ENCODE data around the gene MSTN.
"Not testable (repeated sequence)": the region's sequence is repeated elsewhere in the genome, so short reads cannot be mapped to it uniquely, and the experiment has no call there.

MSTN gene

GRCh38 chr2:190036071-190036470 is 26.5 kb downstream of the MSTN start:
- Histone ChIP-seq H3K27ac (ENCODE audit: low read length) (no peak overlapping the region), H3K4me3 (ENCODE audit: low read length) (no peak overlapping the region), H3K27me3 (ENCODE audit: control insufficient read depth, insufficient read depth, low read length) (no peaks in the 10 kb centered on the region), H3K4me1 (ENCODE audit: control insufficient read depth, insufficient read depth, low read length) (no peaks in the 10 kb centered on the region), H3K36me3 (ENCODE audit: control insufficient read depth, insufficient read depth, low read length) (no peaks in the 10 kb centered on the region), H3K9me3 (ENCODE audit: control insufficient read depth, insufficient read depth, low read length) (no peaks in the 10 kb centered on the region)
- WGBS (ENCODE audit: insufficient coverage, insufficient read length), result no CpG with 5 or more reads among the region's 2 CpGs
- DNase-seq (ENCODE audit: low read depth, low spot score), result no peak

DNA sequence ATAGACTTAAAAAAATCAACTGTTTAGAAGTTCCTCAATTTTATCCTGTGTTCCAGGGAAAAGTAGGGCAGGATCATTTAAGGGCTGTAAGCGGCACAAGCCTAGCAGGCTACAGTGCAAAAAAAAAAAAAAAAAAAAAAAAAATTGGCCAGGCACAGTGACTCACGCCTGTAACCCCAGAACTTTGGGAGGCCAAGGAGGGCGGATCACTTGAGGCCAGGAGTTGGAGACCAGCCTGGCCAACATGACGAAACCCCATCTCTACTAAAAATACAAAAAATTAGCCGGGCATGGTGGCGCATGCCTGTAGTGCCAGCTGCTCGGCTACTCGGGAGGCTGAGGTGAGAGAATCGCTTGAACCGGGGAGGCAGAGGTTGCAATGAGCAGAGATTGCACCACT is 28.1 kb downstream of the MSTN start:
- DNase-seq (ENCODE audit: low read depth, low spot score); H3K27ac ChIP-seq (ENCODE audit: low read length); H3K4me1 ChIP-seq (ENCODE audit: control insufficient read depth, insufficient read depth, low read length); H3K27me3 ChIP-seq (ENCODE audit: control insufficient read depth, insufficient read depth, low read length); H3K4me3 ChIP-seq (ENCODE audit: low read length); H3K36me3 ChIP-seq (ENCODE audit: control insufficient read depth, insufficient read depth, low read length); H3K9me3 ChIP-seq (ENCODE audit: control insufficient read depth, insufficient read depth, low read length): not testable (repeated sequence)
- no CpG with 5 or more reads among the region's 10 CpGs for WGBS (ENCODE audit: insufficient coverage, insufficient read length)

GRCh38 chr2:190031969-190032618 is 30.4 kb downstream of the MSTN start:
- no peak overlapping the region for H3K27ac ChIP-seq (ENCODE audit: low read length)
- no peaks in the 10 kb centered on the region for H3K36me3 ChIP-seq (ENCODE audit: control insufficient read depth, insufficient read depth, low read length)
- WGBS (ENCODE audit: insufficient coverage, insufficient read length), result no CpG with 5 or more reads among the region's 1 CpG
- H3K4me1 ChIP-seq (ENCODE audit: control insufficient read depth, insufficient read depth, low read length), result no peaks in the 10 kb centered on the region
- no peaks in the 10 kb centered on the region for H3K27me3 ChIP-seq (ENCODE audit: control insufficient read depth, insufficient read depth, low read length)
- H3K4me3 ChIP-seq (ENCODE audit: low read length), result no peak overlapping the region
- no peaks in the 10 kb centered on the region for H3K9me3 ChIP-seq (ENCODE audit: control insufficient read depth, insufficient read depth, low read length)
- DNase-seq (ENCODE audit: low read depth, low spot score), result no peak

DNA sequence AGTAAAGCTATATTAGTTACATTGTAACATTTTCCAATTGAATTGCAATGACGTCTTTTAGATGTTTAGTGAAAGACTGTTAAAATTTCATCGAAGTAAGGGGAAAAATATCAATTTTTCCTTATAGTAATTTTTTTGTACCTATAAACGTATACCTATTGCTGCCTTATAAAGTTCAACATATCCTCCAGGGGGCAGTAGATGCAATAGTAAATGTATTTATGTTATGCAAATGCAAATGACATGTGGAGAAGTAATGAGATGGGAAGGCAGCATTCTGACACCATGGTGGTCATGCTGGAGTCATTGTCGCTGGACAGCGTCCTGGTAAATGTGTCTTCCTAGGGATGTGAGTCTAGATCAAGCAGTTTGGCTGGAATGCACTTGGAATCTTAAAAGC is 38.7 kb downstream of the MSTN start:
- no CpG with 5 or more reads among the region's 5 CpGs for WGBS (ENCODE audit: insufficient coverage, insufficient read length)
- Histone ChIP-seq H3K36me3 (ENCODE audit: control insufficient read depth, insufficient read depth, low read length) (no peaks in the 10 kb centered on the region), H3K27ac (ENCODE audit: low read length) (no peak overlapping the region), H3K4me3 (ENCODE audit: low read length) (no peak overlapping the region), H3K4me1 (ENCODE audit: control insufficient read depth, insufficient read depth, low read length) (no peaks in the 10 kb centered on the region), H3K9me3 (ENCODE audit: control insufficient read depth, insufficient read depth, low read length) (no peaks in the 10 kb centered on the region), H3K27me3 (ENCODE audit: control insufficient read depth, insufficient read depth, low read length) (no peaks in the 10 kb centered on the region)
- peak; percentile 22 for DNase-seq (ENCODE audit: low read depth, low spot score)

- Histone ChIP-seq H3K36me3 (ENCODE audit: control insufficient read depth, insufficient read depth, low read length) (no peaks in the 10 kb centered on the region), H3K4me3 (ENCODE audit: low read length) (no peak overlapping the region), H3K27ac (ENCODE audit: low read length) (no peak overlapping the region), H3K27me3 (ENCODE audit: control insufficient read depth, insufficient read depth, low read length) (no peaks in the 10 kb centered on the region), H3K9me3 (ENCODE audit: control insufficient read depth, insufficient read depth, low read length) (no peaks in the 10 kb centered on the region), H3K4me1 (ENCODE audit: control insufficient read depth, insufficient read depth, low read length) (no peaks in the 10 kb centered on the region)
- no peak for DNase-seq (ENCODE audit: low read depth, low spot score)
These were observed 41.8 kb downstream of the MSTN start for GRCh38 chr2:190020720-190021119.

DNA sequence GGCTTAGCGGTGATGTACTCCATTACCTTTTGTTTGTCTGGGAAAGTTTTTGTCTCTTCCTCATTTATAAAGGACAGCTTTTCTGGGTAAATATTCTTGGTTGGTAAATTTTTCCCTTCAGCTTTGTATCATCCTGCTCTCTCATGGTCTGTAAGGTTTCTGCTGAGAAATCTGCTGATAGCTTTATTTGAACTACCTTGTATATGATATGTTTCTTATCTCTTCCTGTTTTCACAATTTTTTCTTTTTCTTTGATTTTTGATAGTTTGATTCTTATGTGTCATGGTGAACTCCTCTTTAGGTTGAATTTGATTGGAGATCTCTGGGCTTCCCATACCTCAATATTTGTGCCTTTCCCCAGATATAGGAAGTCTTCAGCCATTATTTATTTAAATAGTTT is 44.7 kb downstream of the MSTN start:
- H3K27me3 ChIP-seq (ENCODE audit: control insufficient read depth, insufficient read depth, low read length), result no peaks in the 10 kb centered on the region
- no peaks in the 10 kb centered on the region; the same call in 1 of the 2 replicates for H3K9me3 ChIP-seq (ENCODE audit: control insufficient read depth, insufficient read depth, low read length)
- DNase-seq (ENCODE audit: low read depth, low spot score), result no peak
- H3K27ac ChIP-seq (ENCODE audit: low read length), result no peak overlapping the region
- no peaks in the 10 kb centered on the region for H3K36me3 ChIP-seq (ENCODE audit: control insufficient read depth, insufficient read depth, low read length)
- H3K4me3 ChIP-seq (ENCODE audit: low read length), result no peak overlapping the region
- no CpG with 5 or more reads among the region's 1 CpG for WGBS (ENCODE audit: insufficient coverage, insufficient read length)
- no peaks in the 10 kb centered on the region for H3K4me1 ChIP-seq (ENCODE audit: control insufficient read depth, insufficient read depth, low read length)

GRCh38 chr2:190015969-190016368 is 46.6 kb downstream of the MSTN start:
- not testable (repeated sequence) for H3K4me3 ChIP-seq (ENCODE audit: low read length); DNase-seq (ENCODE audit: low read depth, low spot score); H3K9me3 ChIP-seq (ENCODE audit: control insufficient read depth, insufficient read depth, low read length); H3K27me3 ChIP-seq (ENCODE audit: control insufficient read depth, insufficient read depth, low read length); H3K36me3 ChIP-seq (ENCODE audit: control insufficient read depth, insufficient read depth, low read length); H3K27ac ChIP-seq (ENCODE audit: low read length); H3K4me1 ChIP-seq (ENCODE audit: control insufficient read depth, insufficient read depth, low read length)
- WGBS (ENCODE audit: insufficient coverage, insufficient read length), result no CpG with 5 or more reads among the region's 1 CpG
